Activated T-cell treated with anti-CD3 and anti-CD28 coated beads, Interleukin-2, amount 50 U/mL, for 24 hours (primary cell): ENCODE results near the gene TEX22.
A peak's percentile ranks its signal among the peaks of the same experiment; 100 is the strongest.

ENCODE experiments used
- DNase-seq: peaks from one replicate; pipeline ENCODE4 v3.0.0-alpha.2; 2020
- H3K27ac Mint-ChIP-seq: 2 replicates; pipeline ENCODE4 v1.8.0; 2020; ENCODE audit warnings: mild to moderate bottlenecking, mixed read lengths
- H3K27me3 Mint-ChIP-seq: 2 replicates; pipeline ENCODE4 v1.8.0; 2020; ENCODE audit warnings: mixed read lengths
- H3K36me3 Mint-ChIP-seq: 2 replicates; pipeline ENCODE4 v1.8.0; 2020; ENCODE audit warnings: low read depth, mixed read lengths
- H3K4me1 Mint-ChIP-seq: 2 replicates; pipeline ENCODE4 v1.8.0; 2020; ENCODE audit warnings: low read depth, mixed read lengths
- H3K4me3 Mint-ChIP-seq: 2 replicates; pipeline ENCODE4 v1.8.0; 2020; ENCODE audit warnings: mild to moderate bottlenecking, moderate library complexity, mixed read lengths
- H3K9me3 Mint-ChIP-seq: 2 replicates; pipeline ENCODE4 v1.8.0; 2020; ENCODE audit warnings: mixed read lengths

TEX22 gene

DNA sequence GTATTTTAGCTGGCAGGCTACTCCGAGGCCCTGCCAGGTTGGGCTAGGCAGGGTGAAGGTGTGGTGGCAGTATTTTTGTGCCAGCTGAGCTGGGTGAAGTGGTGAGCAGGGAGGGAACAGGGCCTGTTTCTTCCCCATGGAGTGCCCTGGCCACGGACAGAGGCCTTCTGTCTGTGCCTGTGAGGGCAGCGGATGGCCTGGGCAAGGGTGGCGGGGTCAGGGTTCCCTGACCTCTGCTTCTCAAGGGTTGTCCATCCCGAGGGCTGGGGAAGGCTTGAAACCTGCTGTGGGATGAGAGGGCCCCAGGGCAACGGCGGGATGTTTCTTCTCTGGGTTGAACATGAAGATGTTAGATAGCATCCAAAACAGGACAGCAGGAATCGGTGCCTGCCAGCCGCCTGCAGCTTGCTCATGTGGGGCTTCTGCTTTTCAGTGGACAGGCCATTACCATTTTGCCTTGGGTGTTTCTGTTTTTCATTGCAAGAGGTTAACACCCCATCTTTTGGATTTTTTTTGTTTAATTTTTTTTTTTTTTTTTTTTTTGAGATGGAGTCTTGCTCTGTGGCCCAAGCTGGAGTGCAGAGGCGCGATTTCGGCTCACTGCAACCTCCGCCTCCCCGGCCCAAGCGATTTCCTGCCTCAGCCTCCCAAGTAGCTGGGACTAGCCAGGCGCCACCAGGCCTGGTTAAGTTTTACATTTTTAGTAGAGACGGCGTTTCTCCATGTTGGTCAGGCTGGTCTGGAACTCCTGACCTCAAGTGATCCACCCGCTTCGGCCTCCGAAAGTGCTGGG, 24.6 kb downstream of the TEX22 start:
- Mint-ChIP-seq H3K4me1 (peaks cover 43% of the 10 kb centered on the region), H3K9me3 (no peaks in the 10 kb centered on the region), H3K4me3 (peak overlapping the region; percentile 92), H3K27ac (peak overlapping the region; percentile 64), H3K36me3 (peaks cover 69% of the 10 kb centered on the region), H3K27me3 (no peaks in the 10 kb centered on the region)
- DNase-seq = no peak

DNA sequence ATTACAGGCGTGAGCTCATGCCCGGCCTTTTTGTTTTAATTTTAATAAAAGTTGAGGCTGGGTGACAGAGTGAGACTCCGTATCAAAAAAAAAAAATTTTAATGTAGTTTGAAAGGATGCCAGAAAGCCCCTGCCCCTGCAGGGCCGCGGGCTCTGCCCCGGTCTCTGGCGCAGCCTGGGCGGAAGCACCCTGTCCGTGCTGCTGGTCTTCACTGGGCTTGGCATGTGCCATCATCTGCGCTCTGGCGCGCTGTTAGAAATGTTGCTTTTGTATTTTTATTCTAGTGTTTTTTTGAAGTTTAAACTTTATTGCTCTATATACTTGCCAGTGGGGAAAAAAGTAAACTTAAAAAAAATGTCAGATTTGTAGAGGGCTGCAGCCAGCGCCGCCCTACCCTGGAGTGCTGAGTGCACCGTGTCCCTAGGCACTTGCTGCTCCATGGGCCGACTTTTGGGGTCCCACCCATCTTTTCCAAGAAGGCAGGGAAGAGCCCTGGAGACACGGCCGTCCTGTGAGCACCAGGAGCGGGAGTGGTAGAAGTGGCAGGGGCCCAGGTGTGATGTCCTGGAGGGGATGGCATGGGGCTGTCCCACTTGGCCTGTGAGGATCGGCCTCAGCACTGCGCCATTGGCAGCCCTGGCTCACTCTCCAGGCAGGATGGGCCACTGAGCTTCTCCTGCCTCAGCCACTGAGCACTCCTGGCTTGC, 25.3 kb downstream of the TEX22 start:
- no peaks in the 10 kb centered on the region for H3K27me3 Mint-ChIP-seq
- peaks cover 44% of the 10 kb centered on the region for H3K4me1 Mint-ChIP-seq
- H3K9me3 Mint-ChIP-seq = no peaks in the 10 kb centered on the region
- no peak for DNase-seq
- H3K4me3 Mint-ChIP-seq = peak overlapping the region; percentile 20
- H3K27ac Mint-ChIP-seq = peak overlapping the region; percentile 53
- peaks cover 76% of the 10 kb centered on the region for H3K36me3 Mint-ChIP-seq

DNA sequence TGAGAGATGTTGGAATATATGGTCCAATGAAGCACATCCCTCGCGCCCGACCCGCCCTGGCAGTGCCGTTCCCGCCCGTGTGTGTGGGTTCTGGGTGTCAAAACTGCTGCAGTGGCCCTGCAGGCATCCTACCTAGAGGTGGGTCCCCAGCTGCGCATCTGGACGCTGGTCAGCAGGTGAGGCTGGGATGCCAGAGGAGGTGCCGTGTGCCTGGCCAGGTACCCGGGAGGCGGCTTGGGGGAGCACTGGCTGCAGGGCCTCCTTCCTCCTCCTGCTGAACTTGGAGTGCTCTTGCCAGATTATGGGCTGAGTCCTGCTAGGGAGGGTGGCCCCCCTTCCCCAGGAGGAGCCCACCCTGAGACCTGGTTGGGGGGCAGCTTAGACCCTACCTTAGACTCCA, 26.5 kb downstream of the TEX22 start:
- H3K4me1 Mint-ChIP-seq = peaks cover 39% of the 10 kb centered on the region
- H3K9me3 Mint-ChIP-seq = no peaks in the 10 kb centered on the region
- no peak overlapping the region for H3K4me3 Mint-ChIP-seq
- peaks cover 88% of the 10 kb centered on the region for H3K36me3 Mint-ChIP-seq
- no peak for DNase-seq
- no peaks in the 10 kb centered on the region for H3K27me3 Mint-ChIP-seq
- H3K27ac Mint-ChIP-seq = no peak overlapping the region

DNA sequence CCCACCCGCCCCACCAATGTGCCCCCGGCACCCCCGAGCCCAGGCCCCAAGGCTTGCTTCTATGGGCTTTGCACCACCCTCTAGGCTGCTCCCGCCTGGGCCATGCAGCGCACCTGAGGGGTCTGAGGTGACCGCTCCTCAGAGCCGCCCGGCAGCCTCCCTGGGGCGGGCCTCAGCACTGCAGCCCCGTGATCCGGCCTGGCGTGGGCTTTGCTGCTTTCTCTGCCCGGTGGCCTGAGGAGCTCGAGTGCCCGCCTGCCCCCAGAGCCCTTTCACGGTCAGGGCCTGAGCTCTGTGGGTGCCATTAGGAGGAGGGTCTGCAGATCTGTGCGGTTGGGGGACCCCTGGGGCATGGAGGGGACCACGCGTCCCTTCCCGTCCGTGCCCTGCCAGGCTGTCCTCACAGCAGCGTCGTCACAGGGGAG, 27.5 kb downstream of the TEX22 start:
- Mint-ChIP-seq H3K9me3 (no peaks in the 10 kb centered on the region), H3K27ac (no peak overlapping the region), H3K4me1 (peaks cover 43% of the 10 kb centered on the region), H3K4me3 (no peak overlapping the region), H3K27me3 (no peaks in the 10 kb centered on the region), H3K36me3 (peaks cover 95% of the 10 kb centered on the region)
- no peak for DNase-seq

DNA sequence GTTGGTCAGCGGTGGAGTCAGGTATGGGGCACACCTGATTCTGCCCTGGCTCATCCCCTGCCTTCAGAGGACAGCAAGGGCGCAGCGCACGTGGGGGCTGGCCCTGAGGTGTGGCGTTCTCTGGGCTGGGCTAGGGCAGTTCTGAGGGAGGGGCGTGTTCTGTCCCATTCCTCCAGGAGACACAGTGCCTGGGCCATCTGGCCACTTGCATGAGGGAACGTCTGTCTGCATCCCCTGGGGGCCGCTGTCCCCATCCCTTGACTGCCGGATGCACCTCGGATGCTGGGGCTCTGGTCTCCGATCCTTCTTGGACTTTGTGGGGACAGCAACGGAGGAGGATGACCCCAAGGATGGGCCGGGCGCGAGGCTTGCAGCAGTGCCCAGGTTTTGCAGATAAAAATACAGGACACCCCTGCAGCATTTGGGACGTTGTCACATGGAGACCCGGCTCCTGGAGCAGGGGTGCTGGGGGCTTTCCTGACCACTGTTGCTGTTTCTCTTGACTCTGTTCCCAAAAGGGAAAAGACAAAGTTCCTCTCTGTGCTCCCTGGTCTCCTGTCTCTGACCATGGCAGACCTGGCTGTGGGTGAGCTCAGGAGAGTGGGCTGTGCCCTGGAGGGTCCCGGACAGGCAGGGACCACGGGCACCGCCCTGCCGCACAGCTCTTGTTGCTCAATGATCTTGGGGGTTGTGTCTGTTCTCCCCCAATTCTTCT, 28.2 kb downstream of the TEX22 start:
- peaks cover 94% of the 10 kb centered on the region for H3K36me3 Mint-ChIP-seq
- DNase-seq = no peak

DNA sequence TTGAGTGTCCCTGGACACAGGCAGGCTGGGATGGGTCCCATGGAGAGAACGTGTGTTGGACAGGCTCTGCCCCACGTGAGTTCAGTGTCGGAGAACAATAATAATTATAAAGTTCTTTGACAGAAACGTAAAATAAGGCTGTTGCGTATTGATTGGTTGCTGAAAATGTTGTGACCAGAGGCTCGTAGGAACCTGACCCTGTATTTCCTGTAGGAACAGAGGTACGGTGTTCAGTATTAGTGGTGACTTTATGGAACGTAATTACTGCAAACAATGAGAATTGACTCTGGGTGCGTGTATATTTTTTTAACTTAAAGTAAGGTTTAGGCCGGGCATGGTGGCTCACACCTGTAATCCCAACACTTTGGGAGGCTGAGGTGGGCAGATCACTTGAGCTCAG, 29.1 kb downstream of the TEX22 start:
- peaks cover 90% of the 10 kb centered on the region for H3K36me3 Mint-ChIP-seq
- H3K27me3 Mint-ChIP-seq = no peaks in the 10 kb centered on the region
- no peak overlapping the region for H3K4me3 Mint-ChIP-seq
- no peak for DNase-seq
- H3K9me3 Mint-ChIP-seq = no peaks in the 10 kb centered on the region
- H3K27ac Mint-ChIP-seq = peak overlapping the region; percentile 22
- H3K4me1 Mint-ChIP-seq = peaks cover 33% of the 10 kb centered on the region

More for the DNA sequence above, 28.2 kb downstream of the TEX22 start:
- Mint-ChIP-seq H3K9me3 (no peaks in the 10 kb centered on the region), H3K27me3 (no peaks in the 10 kb centered on the region), H3K4me1 (peaks cover 40% of the 10 kb centered on the region), H3K27ac (no peak overlapping the region), H3K4me3 (no peak overlapping the region)

DNA sequence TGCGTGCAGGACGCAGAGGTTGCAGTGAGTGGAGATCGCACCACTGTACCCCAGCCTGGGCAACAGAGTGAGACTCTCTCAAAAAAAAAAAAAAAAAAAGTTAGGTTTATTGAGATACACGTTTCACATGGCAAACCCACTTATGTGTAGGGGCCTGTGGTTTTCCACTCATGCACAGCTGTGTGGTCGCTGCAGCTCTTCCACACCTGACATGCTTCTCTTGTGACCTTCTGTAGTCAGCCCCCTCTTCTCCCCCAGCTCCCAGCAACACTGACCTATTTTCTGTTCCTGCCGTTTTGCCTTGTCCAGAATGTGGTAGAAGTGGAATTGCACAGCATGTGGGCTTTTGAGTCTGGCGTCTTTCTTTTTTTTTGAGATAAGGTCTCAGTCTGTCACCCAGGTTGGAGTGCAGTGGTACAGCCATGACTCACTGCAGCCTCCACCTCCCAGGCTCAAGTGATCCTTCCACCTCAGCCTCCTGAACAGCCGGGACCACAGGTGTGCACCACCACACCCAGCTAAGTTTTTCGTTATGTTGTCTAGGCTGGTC, 29.7 kb downstream of the TEX22 start:
- peaks cover 27% of the 10 kb centered on the region for H3K4me1 Mint-ChIP-seq
- DNase-seq = no peak
- H3K27ac Mint-ChIP-seq = no peak overlapping the region
- peaks cover 88% of the 10 kb centered on the region for H3K36me3 Mint-ChIP-seq
- no peaks in the 10 kb centered on the region for H3K27me3 Mint-ChIP-seq
- H3K4me3 Mint-ChIP-seq = no peak overlapping the region
- H3K9me3 Mint-ChIP-seq = no peaks in the 10 kb centered on the region

DNA sequence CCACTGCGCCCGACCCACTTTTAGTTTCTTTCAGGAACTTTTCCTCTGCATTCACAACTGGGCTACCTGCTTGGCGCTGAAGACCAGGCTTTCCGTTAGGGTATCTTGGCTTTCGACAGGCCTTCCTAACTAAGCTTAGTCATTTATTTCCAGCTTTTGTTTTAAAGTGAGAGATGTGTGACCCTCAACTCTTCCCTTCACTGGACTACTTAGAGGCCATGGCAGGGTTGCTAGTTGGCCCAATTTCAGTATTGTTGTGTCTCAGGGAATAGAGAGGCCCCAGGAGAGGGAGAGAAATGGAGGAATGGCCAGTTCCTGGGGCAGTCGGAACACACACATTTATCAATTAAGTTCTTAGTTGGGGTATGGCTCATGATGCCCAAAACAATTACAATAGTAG, 31.7 kb downstream of the TEX22 start:
- H3K4me3 Mint-ChIP-seq = no peak overlapping the region
- DNase-seq = no peak
- peaks cover 80% of the 10 kb centered on the region for H3K36me3 Mint-ChIP-seq
- no peaks in the 10 kb centered on the region for H3K27me3 Mint-ChIP-seq
- H3K4me1 Mint-ChIP-seq = peaks cover 29% of the 10 kb centered on the region
- H3K27ac Mint-ChIP-seq = no peak overlapping the region
- H3K9me3 Mint-ChIP-seq = no peaks in the 10 kb centered on the region

DNA sequence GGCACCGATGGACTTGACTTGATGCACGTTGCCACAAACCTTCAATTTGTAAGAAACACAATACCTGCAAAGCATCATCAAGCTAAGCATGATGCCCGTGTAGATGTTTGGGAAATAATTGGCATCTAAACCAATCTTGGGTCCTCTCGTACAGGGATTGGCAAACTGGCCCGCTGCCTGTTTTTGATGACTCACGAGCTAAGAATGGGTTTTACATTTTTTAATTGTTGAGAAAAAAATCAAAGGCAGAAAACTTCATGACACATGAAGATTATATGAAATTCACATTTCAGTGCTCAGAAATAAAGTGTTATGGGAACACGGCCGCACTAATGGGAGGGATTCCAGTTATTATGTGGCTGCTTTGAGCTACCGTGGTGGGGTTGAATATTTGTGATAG, 32.2 kb downstream of the TEX22 start:
- Mint-ChIP-seq H3K9me3 (no peaks in the 10 kb centered on the region), H3K4me3 (no peak overlapping the region), H3K27ac (no peak overlapping the region), H3K36me3 (peaks cover 77% of the 10 kb centered on the region), H3K27me3 (no peaks in the 10 kb centered on the region), H3K4me1 (peaks cover 31% of the 10 kb centered on the region)
- DNase-seq = no peak

DNA sequence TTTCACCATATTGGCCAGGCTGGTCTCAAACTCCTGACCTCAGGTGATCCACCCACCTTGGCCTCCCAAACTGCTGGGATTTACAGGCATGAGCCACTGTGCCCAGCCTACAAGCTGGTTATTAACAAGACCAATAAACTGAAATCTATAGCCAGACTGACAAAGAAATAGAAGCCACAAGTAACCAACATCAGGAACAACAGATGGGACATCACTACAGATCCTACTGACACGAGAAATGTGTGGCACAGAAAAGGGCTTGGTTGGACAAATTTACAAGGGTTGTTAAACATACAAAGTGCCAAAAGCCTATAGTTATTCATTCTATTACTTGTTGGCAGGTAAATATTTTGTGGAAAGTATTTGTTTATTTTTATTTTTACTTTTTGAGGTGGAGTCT, 32.9 kb downstream of the TEX22 start:
- no peak overlapping the region for H3K4me3 Mint-ChIP-seq
- peaks cover 77% of the 10 kb centered on the region for H3K36me3 Mint-ChIP-seq
- no peaks in the 10 kb centered on the region for H3K9me3 Mint-ChIP-seq
- H3K4me1 Mint-ChIP-seq = peaks cover 33% of the 10 kb centered on the region
- H3K27me3 Mint-ChIP-seq = no peaks in the 10 kb centered on the region
- DNase-seq = no peak
- no peak overlapping the region for H3K27ac Mint-ChIP-seq

DNA sequence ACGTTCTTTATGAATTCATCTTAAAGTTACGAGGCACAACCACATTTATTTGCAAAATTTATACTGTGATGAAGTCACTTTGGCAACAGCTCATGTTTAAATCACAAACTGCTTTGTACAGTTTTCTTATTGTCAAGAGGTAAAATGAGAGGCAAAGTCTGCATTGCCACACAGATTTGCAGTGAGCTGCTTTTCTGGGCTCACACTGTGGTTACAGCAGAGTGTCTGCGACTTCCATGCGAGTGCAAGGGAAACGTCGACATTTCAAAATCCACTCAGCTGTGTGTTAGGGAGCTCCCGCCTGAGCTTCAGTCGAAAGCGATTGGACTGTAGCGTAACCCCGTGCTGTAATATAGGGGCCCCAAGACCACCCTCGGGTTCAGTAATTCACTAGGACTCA, 34.3 kb downstream of the TEX22 start:
- H3K9me3 Mint-ChIP-seq = no peaks in the 10 kb centered on the region
- no peak overlapping the region for H3K27ac Mint-ChIP-seq
- H3K4me3 Mint-ChIP-seq = no peak overlapping the region
- H3K4me1 Mint-ChIP-seq = peaks cover 22% of the 10 kb centered on the region
- DNase-seq = no peak
- peaks cover 74% of the 10 kb centered on the region for H3K36me3 Mint-ChIP-seq
- H3K27me3 Mint-ChIP-seq = no peaks in the 10 kb centered on the region

DNA sequence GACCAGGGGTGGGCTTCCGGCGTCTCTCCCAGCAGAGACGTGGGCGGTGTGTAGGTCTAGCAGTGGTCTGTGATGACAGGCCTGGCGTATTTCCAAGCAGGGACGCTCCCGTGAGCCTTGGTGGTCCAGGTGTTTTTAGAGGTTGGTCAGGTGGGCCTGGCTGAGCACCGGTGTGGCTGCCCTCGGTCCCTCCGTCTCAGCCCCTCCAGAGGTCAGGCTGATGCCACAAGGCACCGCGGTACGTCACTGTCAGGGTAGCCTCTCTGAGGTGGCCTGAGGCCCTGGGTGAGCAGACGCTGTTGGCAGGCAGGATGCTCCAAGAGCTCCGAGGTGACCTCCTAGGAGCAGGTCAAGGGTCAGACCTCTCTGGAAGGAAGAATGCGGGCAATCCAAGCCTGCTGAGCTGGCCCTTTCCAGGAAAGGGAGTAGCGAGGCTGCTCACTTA, 34.8 kb downstream of the TEX22 start:
- H3K27me3 Mint-ChIP-seq = no peaks in the 10 kb centered on the region
- no peak overlapping the region for H3K4me3 Mint-ChIP-seq
- no peaks in the 10 kb centered on the region for H3K9me3 Mint-ChIP-seq
- no peak overlapping the region for H3K27ac Mint-ChIP-seq
- peaks cover 18% of the 10 kb centered on the region for H3K4me1 Mint-ChIP-seq
- no peak for DNase-seq
- H3K36me3 Mint-ChIP-seq = peaks cover 73% of the 10 kb centered on the region

DNA sequence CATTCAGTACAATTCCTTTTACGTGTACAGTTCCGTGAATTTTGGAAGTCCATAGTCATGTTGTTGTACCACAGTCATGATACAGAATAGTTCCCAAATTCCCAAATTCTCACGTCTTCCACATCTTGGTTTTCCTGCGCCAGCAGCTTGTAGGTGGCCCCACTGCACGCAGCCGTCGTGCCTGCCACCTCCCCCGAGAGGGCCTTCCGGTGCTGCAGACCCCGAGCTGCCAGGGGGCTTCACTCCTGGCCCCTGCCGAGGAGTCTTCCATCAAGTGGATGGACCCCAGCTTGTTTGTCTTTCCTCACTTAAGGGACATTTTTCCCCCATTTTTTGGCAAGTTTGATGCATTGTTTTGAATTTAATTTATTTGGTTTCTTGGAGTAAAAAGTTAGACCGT, 38.1 kb downstream of the TEX22 start:
- Mint-ChIP-seq H3K27me3 (no peaks in the 10 kb centered on the region), H3K36me3 (peaks cover 59% of the 10 kb centered on the region), H3K9me3 (no peaks in the 10 kb centered on the region), H3K27ac (no peak overlapping the region), H3K4me1 (peaks cover 12% of the 10 kb centered on the region), H3K4me3 (no peak overlapping the region)
- no peak for DNase-seq

DNA sequence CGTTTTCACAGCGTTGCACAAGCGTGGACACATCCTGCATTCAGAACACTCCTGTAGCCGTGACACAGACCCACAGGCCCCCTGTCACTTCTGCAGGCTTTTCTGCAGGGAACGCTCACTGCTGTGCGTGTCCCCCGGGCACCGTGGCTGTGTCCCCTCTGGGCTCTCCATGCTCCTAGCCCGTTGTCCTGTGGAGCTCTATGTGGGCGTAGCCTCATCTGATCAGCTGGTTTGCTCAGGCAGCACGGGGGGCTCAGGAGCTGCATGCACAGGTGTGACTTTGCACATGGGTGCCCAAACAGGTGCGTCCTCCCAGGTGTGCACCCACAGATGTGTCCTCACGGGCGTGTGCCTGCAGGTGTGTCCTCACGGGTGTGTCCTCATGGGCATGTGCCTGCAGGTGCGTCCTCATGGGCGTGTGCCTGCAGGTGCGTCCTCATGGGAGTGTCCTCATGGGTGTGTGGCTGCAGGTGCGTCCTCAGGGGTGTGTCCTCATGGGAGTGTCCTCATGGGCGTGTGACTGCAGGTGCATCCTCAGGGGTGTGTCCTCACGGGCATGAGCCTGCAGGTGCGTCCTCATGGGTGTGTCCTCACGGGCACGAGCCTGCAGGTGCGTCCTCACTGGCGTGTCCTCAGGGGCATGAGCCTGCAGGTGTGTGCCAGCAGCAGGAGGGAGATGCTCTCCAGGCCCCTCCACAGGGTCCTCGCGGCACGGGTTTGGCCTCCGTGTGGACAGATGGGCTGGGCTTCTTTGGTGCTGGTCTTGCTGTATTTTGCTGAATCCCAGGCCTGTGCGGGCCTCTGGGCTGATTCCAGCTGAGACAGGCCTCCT, 38.8 kb downstream of the TEX22 start:
- H3K4me3 Mint-ChIP-seq = no peak overlapping the region
- H3K36me3 Mint-ChIP-seq = peaks cover 63% of the 10 kb centered on the region
- H3K27me3 Mint-ChIP-seq = no peaks in the 10 kb centered on the region
- no peak for DNase-seq
- H3K9me3 Mint-ChIP-seq = no peaks in the 10 kb centered on the region
- H3K27ac Mint-ChIP-seq = no peak overlapping the region
- H3K4me1 Mint-ChIP-seq = peaks cover 12% of the 10 kb centered on the region
